ENCODE measurements around the gene ZNF236.
A peak's percentile ranks its signal among the peaks of the same experiment; 100 is the strongest.
"Not testable (repeated sequence)": the region's sequence is repeated elsewhere in the genome, so short reads cannot be mapped to it uniquely, and the experiment has no call there.

ZNF236 gene

GRCh38 chr18:77015771-77016710, 193.7 kb downstream of the ZNF236 start:
- no peak for TF ChIP-seq CTCF (IDR thresholded peaks at IDR 0.05; ENCODE audit: insufficient read depth, missing control alignments)
- no peak for DNase-seq (ENCODE audit: insufficient read length, low spot score)
- FAIRE-seq, result no peak

GRCh38 chr18:77016936-77017335, 194.6 kb downstream of the ZNF236 start:
- TF ChIP-seq CTCF (IDR thresholded peaks at IDR 0.05; ENCODE audit: insufficient read depth, missing control alignments), result no peak
- FAIRE-seq, result no peak
- no peak for DNase-seq (ENCODE audit: insufficient read length, low spot score)

- TF ChIP-seq CTCF (IDR thresholded peaks at IDR 0.05; ENCODE audit: insufficient read depth, missing control alignments), result no peak
- FAIRE-seq (no peak), DNase-seq (ENCODE audit: insufficient read length, low spot score) (no peak)
These were observed 195.0 kb downstream of the ZNF236 start for GRCh38 chr18:77017355-77017754.

- DNase-seq (ENCODE audit: insufficient read length, low spot score), result not testable (repeated sequence)
- peak; percentile 16 for FAIRE-seq
These were observed 196.3 kb downstream of the ZNF236 start for GRCh38 chr18:77018650-77019049.

GRCh38 chr18:77019641-77020040, 197.3 kb downstream of the ZNF236 start:
- FAIRE-seq (no peak), DNase-seq (ENCODE audit: insufficient read length, low spot score) (no peak)
- TF ChIP-seq CTCF (IDR thresholded peaks at IDR 0.05; ENCODE audit: insufficient read depth, missing control alignments), result no peak
